IMR-90 (cell line): ENCODE data around the gene DDX4. TPM values are rescaled to one million over a fixed set of nuclear protein-coding genes. Genes with fewer than 3 reads are reported as not detected.

Experiments
- ATAC-seq: fragments of 200-7000 bp; cut with Tn5 transposase; 2 replicates; pipeline ENCODE4 v1.9.1; 2020; ENCODE audit warnings: low read depth, mild to moderate bottlenecking, moderate library complexity
- BruUV-seq: library from RNA; stranded (reverse); fragments of 400-500 nt; replicated peaks from 2 replicates; lab custom pipeline; 2021; lab: Mats Ljungman, UMichigan
- CTCF ChIA-PET: fragments of 300-600 bp; formaldehyde crosslinking; extraction: SDS; loops from one replicate; lab custom pipeline; 2021; ENCODE audit warnings: antibody characterized with exemption; lab: Yijun Ruan, JAX
- POLR2A ChIA-PET: fragments of 300-600 bp; sonication (Branson Sonifier 250); formaldehyde crosslinking; loops from one replicate; lab custom pipeline; 2022; ENCODE audit warnings: antibody characterized with exemption; ENCODE audit not compliant: unreplicated experiment; lab: Charles Lee
- DNase-seq: peaks from one replicate; pipeline ENCODE4 v3.0.0; 2013
- H2AFZ ChIP-seq: replicated peaks from 2 replicates; pipeline ENCODE3; 2013; ENCODE audit warnings: low read length, mild to moderate bottlenecking; ENCODE audit not compliant: poor library complexity
- H2AK5ac ChIP-seq: 2 replicates; pipeline ENCODE4 v1.6.1; 2013; ENCODE audit warnings: low read depth, low read length, inconsistent platforms
- H2AK9ac ChIP-seq: replicated peaks from 2 replicates; pipeline ENCODE3; 2013; ENCODE audit warnings: mild to moderate bottlenecking, low read depth, low read length, moderate library complexity; ENCODE audit not compliant: poor library complexity
- H2BK120ac ChIP-seq: 2 replicates; pipeline ENCODE4 v1.6.1; 2013; ENCODE audit warnings: low read depth, low read length, inconsistent platforms
- H2BK15ac ChIP-seq: 3 replicates; pipeline ENCODE4 v1.6.1; 2013; ENCODE audit warnings: low read depth, low read length, inconsistent platforms
- H2BK20ac ChIP-seq: 2 replicates; pipeline ENCODE4 v1.6.1; 2013; ENCODE audit warnings: low read depth, mild to moderate bottlenecking, inconsistent platforms, low read length, moderate library complexity
- H2BK5ac ChIP-seq: 2 replicates; pipeline ENCODE4 v1.6.1; 2013; ENCODE audit warnings: mild to moderate bottlenecking, low read depth, low read length, inconsistent platforms; ENCODE audit not compliant: poor library complexity, severe bottlenecking
- H3K14ac ChIP-seq: replicated peaks from 2 replicates; pipeline ENCODE4 v1.6.1; 2013; ENCODE audit warnings: low read depth, low read length, inconsistent platforms
- H3K18ac ChIP-seq: 2 replicates; pipeline ENCODE4 v1.6.1; 2013; ENCODE audit warnings: low read depth, low read length, control low read depth
- H3K23ac ChIP-seq: 2 replicates; pipeline ENCODE4 v1.6.1; 2013; ENCODE audit warnings: low read depth, low read length, inconsistent platforms
- H3K27ac ChIP-seq: 2 replicates; pipeline ENCODE4 v1.5.1; 2013; ENCODE audit warnings: mild to moderate bottlenecking, control low read depth, low read length; ENCODE audit not compliant: insufficient read depth
- H3K27me3 ChIP-seq: 2 replicates; pipeline ENCODE4 v1.6.1; 2013; ENCODE audit warnings: low read length; ENCODE audit not compliant: control insufficient read depth, insufficient read depth
- H3K36me3 ChIP-seq: 2 replicates; pipeline ENCODE4 v1.6.1; 2013; ENCODE audit warnings: low read length, mixed read lengths; ENCODE audit not compliant: control insufficient read depth, insufficient read depth
- H3K4ac ChIP-seq: 2 replicates; pipeline ENCODE4 v1.6.1; 2013; ENCODE audit warnings: low read depth, low read length, inconsistent platforms
- H3K4me1 ChIP-seq: 2 replicates; pipeline ENCODE4 v1.6.1; 2013; ENCODE audit warnings: low read length, mixed read lengths; ENCODE audit not compliant: control insufficient read depth, insufficient read depth
- H3K4me2 ChIP-seq: 2 replicates; pipeline ENCODE4 v1.6.1; 2013; ENCODE audit warnings: low read depth, mild to moderate bottlenecking, control low read depth, low read length, moderate library complexity
- H3K4me3 ChIP-seq: 2 replicates; pipeline ENCODE4 v1.5.1; 2013; ENCODE audit warnings: low read depth, mild to moderate bottlenecking, control low read depth, low read length, moderate library complexity; ENCODE audit not compliant: insufficient read depth
- H3K56ac ChIP-seq: 2 replicates; pipeline ENCODE4 v1.6.1; 2013; ENCODE audit warnings: low read length, inconsistent platforms; ENCODE audit not compliant: insufficient read depth; ENCODE audit errors: extremely low read depth
- H3K79me1 ChIP-seq, 2 experiments: 2 replicates each; pipeline ENCODE4 v1.6.1; 2013; ENCODE audit warnings: low read length in 2 of 2, inconsistent platforms in 1 of 2, low read depth in 1 of 2
- H3K9ac ChIP-seq: 2 replicates; pipeline ENCODE4 v1.6.1; 2013; ENCODE audit warnings: low read depth, low read length, control low read depth
- H3K9me1 ChIP-seq: 2 replicates; pipeline ENCODE4 v1.6.1; 2013; ENCODE audit warnings: low read length, inconsistent platforms; ENCODE audit not compliant: insufficient read depth
- H3K9me3 ChIP-seq: 2 replicates; pipeline ENCODE4 v1.6.1; 2013; ENCODE audit warnings: low read length; ENCODE audit not compliant: control insufficient read depth, insufficient read depth
- H4K20me1 ChIP-seq: 2 replicates; pipeline ENCODE4 v1.6.1; 2013; ENCODE audit warnings: low read length, inconsistent platforms; ENCODE audit not compliant: insufficient read depth
- H4K5ac ChIP-seq: 2 replicates; pipeline ENCODE4 v1.6.1; 2013; ENCODE audit warnings: mild to moderate bottlenecking, low read depth, low read length, control low read depth
- H4K8ac ChIP-seq, 2 experiments: 2 replicates each; pipeline ENCODE4 v1.6.1; 2013; ENCODE audit warnings: low read depth in 2 of 2, low read length in 2 of 2, control low read depth in 1 of 2, inconsistent platforms in 1 of 2
- H4K91ac ChIP-seq: 2 replicates; pipeline ENCODE4 v1.6.1; 2013; ENCODE audit warnings: low read depth, low read length, inconsistent platforms; ENCODE audit not compliant: insufficient read depth
- CTCF ChIP-seq: conservative IDR thresholded peaks from 2 replicates; pipeline ENCODE4 v1.5.1; 2012; ENCODE audit warnings: mild to moderate bottlenecking, low read depth, low read length, improper control_type of control experiment
- RCOR1 ChIP-seq: IDR thresholded peaks from 2 replicates; pipeline ENCODE4 v1.6.1; 2012; ENCODE audit warnings: mild to moderate bottlenecking, low read length, improper control_type of control experiment; ENCODE audit not compliant: insufficient replicate concordance
- WGBS, 2 experiments: methylation state at CpG; one replicate each; pipeline versions ENCODE4 v1.1.5 to v1.1.7; 2013; ENCODE audit warnings: missing lambda C conversion rate in 2 of 2; ENCODE audit not compliant: insufficient read length in 1 of 2; ENCODE audit errors: extremely low coverage in 2 of 2; 5-methylcytosine and 5-hydroxymethylcytosine counted together
- dilution Hi-C: fragments of 300-500 bp; cut with HindIII; formaldehyde crosslinking; loops from one replicate; pipeline ENCODE4 v1.14.3; 2018; ENCODE audit warnings: low sequenced_read_pairs; ENCODE audit not compliant: unreplicated experiment
- in situ Hi-C: fragments of 300-500 bp; cut with MboI; formaldehyde crosslinking; loops from 3 replicates; pipeline ENCODE4 v1.14.3; 2019; ENCODE audit warnings: low sequenced_read_pairs, inconsistent platforms, mixed read lengths
- intact Hi-C: fragments of 100-400 bp; cut with micrococcal nuclease; formaldehyde crosslinking; loops from 2 replicates; pipeline ENCODE4 v1.10.0; 2022
- polyA plus RNA-seq, 3 experiments: library from polyadenylated mRNA; depleted of rRNA; stranded (reverse); fragments of >200 nt; gene quantifications; 2 replicates each; pipeline ENCODE4 v1.2.3, GENCODE V29; 2012; ENCODE audit warnings: low replicate concordance in 1 of 3
- total RNA-seq: library from RNA; depleted of rRNA; stranded (reverse); fragments of >200 nt; gene quantifications from 2 replicates; pipeline ENCODE4 v1.2.3, GENCODE V29; 2012

The DDX4 gene
- total and polyA plus RNA-seq, 2 of the 4 experiments (the other 2 are of a cell fraction), result not detected

- H2AK5ac ChIP-seq, result no peak overlapping the region; the same call in 1 of the 2 replicates
- H3K4ac ChIP-seq, result no peak overlapping the region
- H3K27me3 ChIP-seq, result no peaks in the 10 kb centered on the region
- TF ChIP-seq RCOR1, result no peak
- TF ChIP-seq CTCF, result 0 out of 2 replicates have a peak, but pooled peaks have one; percentile 1
- dilution Hi-C loops (no loop called here), intact Hi-C loops (loop anchor here (5.0 to 10.0 kb wide), 2 partner anchors 208 to 490 kb away; no protein-coding TSS in a partner anchor), in situ Hi-C loops (no loop called here)
- DNase-seq, result no peak
- H3K79me1 ChIP-seq, result peaks cover 6 to 15% of the 10 kb centered on the region in 2 experiments
- no peak overlapping the region for H3K18ac ChIP-seq
- no peak overlapping the region for H4K91ac ChIP-seq
- no peak overlapping the region for H2BK120ac ChIP-seq
- 0 out of 2 replicates have a peak, but pooled peaks cover 5% of the 10 kb centered on the region for H3K9me1 ChIP-seq
- no peak overlapping the region; the same call in 1 of the 2 replicates for H3K27ac ChIP-seq
- no peak overlapping the region for H2BK15ac ChIP-seq
- H2AFZ ChIP-seq, result no peak overlapping the region
- no peak overlapping the region for H3K4me3 ChIP-seq
- no peak overlapping the region for H3K56ac ChIP-seq
- H2AK9ac ChIP-seq, result no peak overlapping the region
- H4K8ac ChIP-seq, result 0 out of 4 replicates have a peak overlapping the region, but pooled peaks of 1 of the 2 experiments have one; percentile 15
- H4K20me1 ChIP-seq, result no peaks in the 10 kb centered on the region
- no peak for ATAC-seq
- no peak overlapping the region for H3K14ac ChIP-seq
- H4K5ac ChIP-seq, result no peak overlapping the region
- H3K4me1 ChIP-seq, result peaks cover 2% of the 10 kb centered on the region; the same call in 1 of the 2 replicates
- no peak overlapping the region for H3K23ac ChIP-seq
- ChIA-PET CTCF (no interaction called here), POLR2A (no interaction called here)
- WGBS, 2 experiments, result no CpG with 5 or more reads among the region's 1 CpG
- BruUV-seq, result no TSS peak
- H3K36me3 ChIP-seq, result no peaks in the 10 kb centered on the region
- no peaks in the 10 kb centered on the region for H3K9me3 ChIP-seq
- H2BK5ac ChIP-seq, result no peak overlapping the region
- H3K4me2 ChIP-seq, result no peak overlapping the region
- H2BK20ac ChIP-seq, result no peak overlapping the region
- H3K9ac ChIP-seq, result no peak overlapping the region
Observed at GRCh38 chr5:55714339-55714738, 23.5 kb upstream of the DDX4 start.
